Motor neuron (in vitro differentiated cells): Measurements from ENCODE around the gene PCGF3. TPM values are rescaled to one million over a fixed set of nuclear protein-coding genes. Genes with fewer than 3 reads are reported as not detected.
A peak's percentile ranks its signal among the peaks of the same experiment; 100 is the strongest.
"Not testable (repeated sequence)": the region's sequence is repeated elsewhere in the genome, so short reads cannot be mapped to it uniquely, and the experiment has no call there.

Experiments used
- ATAC-seq, 8 experiments: fragments of 200-7000 bp; cut with Tn5 transposase; replicated peaks in 6 of 8; 2 replicates each; pipeline ENCODE4 v1.8.0; 2021; ENCODE audit warnings: mild to moderate bottlenecking in 8 of 8, moderate library complexity in 8 of 8
- H3K27ac ChIP-seq, 2 donors: fragments of 250-450 bp; sonication (Bioruptor Pico); 2 replicates each; pipeline ENCODE4 v1.9.0; 2021; ENCODE audit warnings: antibody characterized with exemption in 2 of 2, mild to moderate bottlenecking in 2 of 2, moderate library complexity in 1 of 2
- H3K4me1 ChIP-seq, 2 donors: fragments of 250-450 bp; sonication (Bioruptor Pico); replicated peaks in 1 of 2; 2 replicates each; pipeline ENCODE4 v1.6.1; 2021; ENCODE audit warnings: antibody characterized with exemption in 2 of 2, mild to moderate bottlenecking in 2 of 2, moderate library complexity in 1 of 2
- H3K4me3 ChIP-seq, 5 donors: fragments of 250-450 bp; sonication (Bioruptor Pico); 2 replicates each; pipeline ENCODE4 v1.9.0; 2021; ENCODE audit warnings: antibody characterized with exemption in 5 of 5, mild to moderate bottlenecking in 5 of 5, moderate library complexity in 4 of 5
- WGBS, 10 experiments: fragments of 450-650 bp; shearing (Covaris generic); methylation state at CpG; one replicate each; pipeline ENCODE4 v1.0.0; 2022; 5-methylcytosine and 5-hydroxymethylcytosine counted together
- in situ Hi-C, 9 experiments: fragments of 400-800 bp; cut with MboI; loops; one replicate each; pipeline ENCODE4 v1.15.0; 2021; ENCODE audit warnings: low sequenced_read_pairs in 9 of 9, low pct_unique_long_range_greater_than_20kb in 2 of 9; ENCODE audit not compliant: unreplicated experiment in 9 of 9
- total RNA-seq, 8 experiments: library from RNA; unstranded; fragments of 300-600 nt; gene quantifications; 2 replicates each; pipeline versions ENCODE4 v1.2.3 to v1.2.4, GENCODE V29; 2022

PCGF3 gene
- total RNA-seq, 8 experiments from 2014 or later: 21.8 to 86.9 (median 42.1) TPM

- ATAC-seq, in situ Hi-C loops: not testable (repeated sequence)
- WGBS, 10 experiments: 86 to 100% (median 96%) methylated on average over 1 to 8 of the region's 68 CpGs; no CpG with 5 or more reads in 3 of the 10 experiments
Measured at GRCh38 chr4:730946-731904, 25.6 kb downstream of the PCGF3 start.

GRCh38 chr4:731954-732353, 26.3 kb downstream of the PCGF3 start:
- H3K27ac ChIP-seq, H3K4me3 ChIP-seq, ATAC-seq, in situ Hi-C loops, H3K4me1 ChIP-seq: not testable (repeated sequence)
- whole genome bisulfite sequencing, 10 experiments: no CpG with 5 or more reads among the region's 27 CpGs

More at GRCh38 chr4:730946-731904, 25.6 kb downstream of the PCGF3 start:
- not testable (repeated sequence) for H3K4me3 ChIP-seq, H3K27ac ChIP-seq
- H3K4me1 ChIP-seq: peaks cover 3 to 14% of the 10 kb centered on the region in 2 donors

DNA sequence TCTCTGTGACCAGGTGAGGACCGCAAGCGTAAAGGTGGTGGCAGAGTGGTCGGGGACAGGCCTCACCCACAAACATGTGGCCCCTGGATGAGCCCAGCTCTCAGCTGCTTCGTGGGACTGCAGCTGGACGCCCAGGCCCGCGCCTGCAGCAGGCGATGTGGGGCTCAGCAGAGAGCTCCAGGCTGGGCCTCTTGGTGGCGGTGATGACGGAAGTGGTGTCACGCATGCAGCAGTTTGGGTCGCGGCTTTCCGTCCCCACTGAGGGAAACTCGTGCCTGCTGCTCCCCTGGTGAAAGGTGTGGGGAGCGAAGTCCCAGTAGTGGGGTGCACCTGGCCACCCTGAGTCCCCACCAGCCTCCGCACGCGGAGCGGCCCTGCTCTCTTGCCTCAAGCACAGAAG, 26.9 kb downstream of the PCGF3 start:
- 87 to 100% (median 96%) methylated on average over 3 to 11 of the region's 20 CpGs; no CpG with 5 or more reads in 5 of the 10 experiments for WGBS, 10 experiments
- Histone ChIP-seq H3K4me1 (peaks cover 0 to 3% of the 10 kb centered on the region in 2 donors), H3K27ac (no peak overlapping the region), H3K4me3 (no peak overlapping the region)
- in situ Hi-C loops: no loop called here
- ATAC-seq: peak in 1 of 8 experiments; percentile 10

- peak in 2 of 8 experiments; percentile 15 to 25 for ATAC-seq
- in situ Hi-C loops: no loop called here
- H3K27ac ChIP-seq: no peak overlapping the region
- H3K4me1 ChIP-seq: no peaks in the 10 kb centered on the region
- H3K4me3 ChIP-seq: no peak overlapping the region
- 85 to 100% (median 93%) methylated on average over 1 to 4 of the region's 32 CpGs; no CpG with 5 or more reads in 7 of the 10 experiments for WGBS, 10 experiments
Measured at GRCh38 chr4:732911-733630, 27.4 kb downstream of the PCGF3 start.

DNA sequence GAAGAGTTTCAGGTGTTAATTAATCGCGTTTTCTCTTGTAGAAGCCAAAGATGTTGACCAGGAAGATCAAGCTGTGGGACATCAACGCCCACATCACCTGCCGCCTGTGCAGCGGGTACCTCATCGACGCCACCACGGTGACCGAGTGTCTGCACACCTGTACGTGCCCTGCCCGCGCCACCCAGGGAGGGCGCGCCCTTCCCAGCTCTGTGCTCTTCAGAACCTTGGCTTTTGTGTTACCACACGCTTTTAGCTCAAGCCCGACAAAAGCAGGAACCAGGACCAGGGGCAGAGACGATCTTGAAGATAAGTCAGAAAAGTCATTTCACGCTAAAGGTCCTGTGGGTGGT, 28.0 kb downstream of the PCGF3 start:
- 78 to 100% (median 98%) methylated on average over 2 to 11 of the region's 18 CpGs; no CpG with 5 or more reads in 4 of the 10 experiments for WGBS, 10 experiments
- Histone ChIP-seq H3K4me1 (no peaks in the 10 kb centered on the region), H3K4me3 (no peak overlapping the region), H3K27ac (no peak overlapping the region)
- in situ Hi-C loops: no loop called here
- ATAC-seq: no peak

DNA sequence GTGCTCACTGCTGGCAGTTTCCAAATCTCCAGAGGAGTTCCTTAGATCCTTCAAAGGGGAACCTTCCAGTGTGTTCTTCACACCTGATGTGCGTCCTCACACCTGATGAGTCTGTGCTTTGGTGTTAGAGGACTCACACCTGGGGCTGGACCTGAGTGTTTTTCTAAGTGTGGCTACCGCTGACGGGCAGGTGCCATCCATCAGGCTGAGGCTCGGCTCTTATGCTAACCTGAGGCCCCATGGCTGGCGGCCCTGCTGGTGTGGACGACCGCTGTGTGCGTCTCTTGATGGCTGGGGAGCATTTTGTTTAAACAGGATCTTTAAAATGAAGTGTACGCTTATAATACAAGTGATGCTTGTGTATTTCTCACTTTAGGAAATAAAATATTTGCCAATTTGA, 28.4 kb downstream of the PCGF3 start:
- Histone ChIP-seq H3K4me1 (no peaks in the 10 kb centered on the region), H3K27ac (no peak overlapping the region), H3K4me3 (no peak overlapping the region)
- in situ Hi-C loops: no loop called here
- ATAC-seq: no peak
- WGBS, 10 experiments: 85 to 100% (median 100%) methylated on average over 1 to 6 of the region's 9 CpGs; no CpG with 5 or more reads in 2 of the 10 experiments

GRCh38 chr4:734951-735350, 29.3 kb downstream of the PCGF3 start:
- H3K4me3 ChIP-seq: no peak overlapping the region
- no peaks in the 10 kb centered on the region for H3K4me1 ChIP-seq
- whole genome bisulfite sequencing, 10 experiments: 83 to 100% (median 95%) methylated on average over 1 to 6 of the region's 9 CpGs; no CpG with 5 or more reads in 5 of the 10 experiments
- H3K27ac ChIP-seq: no peak overlapping the region
- ATAC-seq: no peak
- in situ Hi-C loops: no loop called here

DNA sequence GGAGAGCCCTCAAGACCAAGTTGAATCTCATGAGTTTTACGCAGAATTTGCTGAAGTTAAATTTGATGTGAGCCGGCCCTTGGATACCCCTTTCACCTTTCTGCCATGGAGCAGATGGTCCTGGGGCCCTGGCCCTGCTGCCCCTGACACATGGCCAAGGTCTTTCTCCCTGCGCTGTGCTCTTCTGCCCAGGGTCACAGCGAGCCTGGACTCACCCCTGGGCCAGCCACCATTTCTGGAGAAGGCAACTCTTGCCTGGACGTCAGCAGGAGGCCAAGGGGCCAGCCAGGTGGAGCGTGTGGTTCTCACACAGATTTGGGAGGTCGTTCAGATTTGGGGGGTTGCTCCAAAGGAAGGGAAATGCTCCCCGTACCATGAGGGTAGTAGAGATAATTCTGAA, 30.0 kb downstream of the PCGF3 start:
- H3K4me1 ChIP-seq: no peaks in the 10 kb centered on the region
- 77 to 100% (median 97%) methylated on average over 1 to 5 of the region's 8 CpGs; no CpG with 5 or more reads in 4 of the 10 experiments for WGBS, 10 experiments
- H3K4me3 ChIP-seq: no peak overlapping the region
- no peak for ATAC-seq
- no peak overlapping the region for H3K27ac ChIP-seq
- in situ Hi-C loops: no loop called here

DNA sequence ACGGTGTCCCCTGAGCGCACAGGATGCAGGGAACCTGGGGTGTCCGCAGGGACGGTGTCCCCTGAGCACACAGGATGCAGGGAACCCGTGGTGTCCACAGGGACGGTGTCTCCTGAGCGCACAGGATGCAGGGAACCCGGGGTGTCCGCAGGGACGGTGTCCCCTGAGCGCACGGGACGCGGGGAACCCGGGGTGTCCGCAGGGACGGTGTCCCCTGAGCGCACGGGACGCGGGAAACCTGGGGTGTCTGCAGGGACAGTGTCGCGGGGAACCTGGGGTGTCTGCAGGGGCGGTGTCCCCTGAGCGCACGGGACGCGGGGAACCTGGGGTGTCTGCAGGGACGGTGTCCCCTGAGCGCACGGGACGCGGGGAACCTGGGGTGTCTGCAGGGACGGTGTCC, 30.9 kb downstream of the PCGF3 start:
- 100% methylated on average over 2 of the region's 34 CpGs; no CpG with 5 or more reads in 9 of the 10 experiments for WGBS, 10 experiments
- ATAC-seq, H3K4me3 ChIP-seq, H3K27ac ChIP-seq, in situ Hi-C loops, H3K4me1 ChIP-seq: not testable (repeated sequence)

- in situ Hi-C loops: no loop called here
- ATAC-seq: no peak
- Histone ChIP-seq H3K4me1 (no peaks in the 10 kb centered on the region), H3K27ac (no peak overlapping the region), H3K4me3 (no peak overlapping the region)
- WGBS, 10 experiments: 80 to 100% (median 92%) methylated on average over 1 to 8 of the region's 16 CpGs; no CpG with 5 or more reads in 2 of the 10 experiments
Measured at GRCh38 chr4:738781-739280, 33.2 kb downstream of the PCGF3 start.

GRCh38 chr4:739569-739968, 33.9 kb downstream of the PCGF3 start:
- no peaks in the 10 kb centered on the region for H3K4me1 ChIP-seq
- 80 to 100% (median 98%) methylated on average over 1 to 12 of the region's 22 CpGs; no CpG with 5 or more reads in 3 of the 10 experiments for WGBS, 10 experiments
- no peak for ATAC-seq
- no peak overlapping the region for H3K27ac ChIP-seq
- in situ Hi-C loops: no loop called here
- no peak overlapping the region for H3K4me3 ChIP-seq

- no peak overlapping the region for H3K4me3 ChIP-seq
- WGBS, 10 experiments: 92 to 100% (median 99%) methylated on average over 1 to 6 of the region's 12 CpGs; no CpG with 5 or more reads in 4 of the 10 experiments
- no peak overlapping the region for H3K27ac ChIP-seq
- in situ Hi-C loops: no loop called here
- no peaks in the 10 kb centered on the region for H3K4me1 ChIP-seq
- ATAC-seq: no peak
Measured at GRCh38 chr4:740011-740410, 34.4 kb downstream of the PCGF3 start.
